ENCODE measurements around the gene ADAMTS3.

The ADAMTS3 gene

DNA sequence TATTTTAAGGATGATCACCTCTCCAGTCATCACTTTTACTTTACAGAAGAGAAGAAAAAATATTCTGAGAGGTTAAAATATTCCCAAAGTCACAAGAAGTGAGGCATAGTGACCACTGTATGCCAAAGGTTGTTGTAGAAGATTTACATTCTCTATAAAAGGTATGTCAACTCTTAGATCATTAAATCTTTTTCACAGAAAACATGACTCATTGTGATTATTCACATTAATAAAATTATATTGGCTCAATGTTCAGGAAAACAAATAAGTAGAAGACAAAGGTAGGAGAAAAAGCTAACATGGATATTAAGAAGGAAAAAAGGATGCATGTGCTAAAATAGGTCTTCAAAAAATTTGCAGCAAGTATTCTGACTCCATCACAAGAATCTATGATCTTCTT, 82.0 kb downstream of the ADAMTS3 start:
- H3K27ac ChIP-seq (ENCODE audit: extremely low read depth, low read depth, low read length) = no peak overlapping the region
- ChIA-PET POLR2A (no interaction called here), CTCF (interaction anchor here (1.3 kb wide), 1 partner anchor 11 kb away, joined by 5 read pairs; no protein-coding TSS in a partner anchor)
- H3K4me3 ChIP-seq (ENCODE audit: low read depth, low read length) = no peak overlapping the region
- no peaks in the 10 kb centered on the region for H3K9me3 ChIP-seq (ENCODE audit: control insufficient read depth, insufficient read depth, low read depth, low read length)
- TF ChIP-seq, protein P1, sequence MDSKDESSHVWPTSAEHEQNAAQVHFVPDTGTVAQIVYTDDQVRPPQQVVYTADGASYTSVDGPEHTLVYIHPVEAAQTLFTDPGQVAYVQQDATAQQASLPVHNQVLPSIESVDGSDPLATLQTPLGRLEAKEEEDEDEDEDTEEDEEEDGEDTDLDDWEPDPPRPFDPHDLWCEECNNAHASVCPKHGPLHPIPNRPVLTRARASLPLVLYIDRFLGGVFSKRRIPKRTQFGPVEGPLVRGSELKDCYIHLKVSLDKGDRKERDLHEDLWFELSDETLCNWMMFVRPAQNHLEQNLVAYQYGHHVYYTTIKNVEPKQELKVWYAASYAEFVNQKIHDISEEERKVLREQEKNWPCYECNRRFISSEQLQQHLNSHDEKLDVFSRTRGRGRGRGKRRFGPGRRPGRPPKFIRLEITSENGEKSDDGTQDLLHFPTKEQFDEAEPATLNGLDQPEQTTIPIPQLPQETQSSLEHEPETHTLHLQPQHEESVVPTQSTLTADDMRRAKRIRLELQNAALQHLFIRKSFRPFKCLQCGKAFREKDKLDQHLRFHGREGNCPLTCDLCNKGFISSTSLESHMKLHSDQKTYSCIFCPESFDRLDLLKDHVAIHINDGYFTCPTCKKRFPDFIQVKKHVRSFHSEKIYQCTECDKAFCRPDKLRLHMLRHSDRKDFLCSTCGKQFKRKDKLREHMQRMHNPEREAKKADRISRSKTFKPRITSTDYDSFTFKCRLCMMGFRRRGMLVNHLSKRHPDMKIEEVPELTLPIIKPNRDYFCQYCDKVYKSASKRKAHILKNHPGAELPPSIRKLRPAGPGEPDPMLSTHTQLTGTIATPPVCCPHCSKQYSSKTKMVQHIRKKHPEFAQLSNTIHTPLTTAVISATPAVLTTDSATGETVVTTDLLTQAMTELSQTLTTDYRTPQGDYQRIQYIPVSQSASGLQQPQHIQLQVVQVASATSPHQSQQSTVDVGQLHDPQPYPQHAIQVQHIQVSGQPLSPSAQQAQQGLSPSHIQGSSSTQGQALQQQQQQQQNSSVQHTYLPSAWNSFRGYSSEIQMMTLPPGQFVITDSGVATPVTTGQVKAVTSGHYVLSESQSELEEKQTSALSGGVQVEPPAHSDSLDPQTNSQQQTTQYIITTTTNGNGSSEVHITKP (tag by site-specific recombination; IDR thresholded peaks at IDR 0.05) = no peak
- TF ChIP-seq PRDM2 (tag by site-specific recombination; IDR thresholded peaks at IDR 0.05; ENCODE audit: borderline replicate concordance) = no peak
- TF ChIP-seq ZNF548 (tag by site-specific recombination; IDR thresholded peaks at IDR 0.05) = no peak
- no peak for TF ChIP-seq ZBTB20 (tag by site-specific recombination; IDR thresholded peaks at IDR 0.05)
- no peak for TF ChIP-seq ZNF561 (tag by site-specific recombination; IDR thresholded peaks at IDR 0.05; ENCODE audit: borderline replicate concordance)
- TF ChIP-seq, protein P2, sequence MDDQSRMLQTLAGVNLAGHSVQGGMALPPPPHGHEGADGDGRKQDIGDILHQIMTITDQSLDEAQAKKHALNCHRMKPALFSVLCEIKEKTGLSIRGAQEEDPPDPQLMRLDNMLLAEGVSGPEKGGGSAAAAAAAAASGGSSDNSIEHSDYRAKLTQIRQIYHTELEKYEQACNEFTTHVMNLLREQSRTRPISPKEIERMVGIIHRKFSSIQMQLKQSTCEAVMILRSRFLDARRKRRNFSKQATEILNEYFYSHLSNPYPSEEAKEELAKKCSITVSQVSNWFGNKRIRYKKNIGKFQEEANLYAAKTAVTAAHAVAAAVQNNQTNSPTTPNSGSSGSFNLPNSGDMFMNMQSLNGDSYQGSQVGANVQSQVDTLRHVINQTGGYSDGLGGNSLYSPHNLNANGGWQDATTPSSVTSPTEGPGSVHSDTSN (CRISPR knock-in tag; IDR thresholded peaks at IDR 0.05) = no peak
- TF ChIP-seq, protein P3, sequence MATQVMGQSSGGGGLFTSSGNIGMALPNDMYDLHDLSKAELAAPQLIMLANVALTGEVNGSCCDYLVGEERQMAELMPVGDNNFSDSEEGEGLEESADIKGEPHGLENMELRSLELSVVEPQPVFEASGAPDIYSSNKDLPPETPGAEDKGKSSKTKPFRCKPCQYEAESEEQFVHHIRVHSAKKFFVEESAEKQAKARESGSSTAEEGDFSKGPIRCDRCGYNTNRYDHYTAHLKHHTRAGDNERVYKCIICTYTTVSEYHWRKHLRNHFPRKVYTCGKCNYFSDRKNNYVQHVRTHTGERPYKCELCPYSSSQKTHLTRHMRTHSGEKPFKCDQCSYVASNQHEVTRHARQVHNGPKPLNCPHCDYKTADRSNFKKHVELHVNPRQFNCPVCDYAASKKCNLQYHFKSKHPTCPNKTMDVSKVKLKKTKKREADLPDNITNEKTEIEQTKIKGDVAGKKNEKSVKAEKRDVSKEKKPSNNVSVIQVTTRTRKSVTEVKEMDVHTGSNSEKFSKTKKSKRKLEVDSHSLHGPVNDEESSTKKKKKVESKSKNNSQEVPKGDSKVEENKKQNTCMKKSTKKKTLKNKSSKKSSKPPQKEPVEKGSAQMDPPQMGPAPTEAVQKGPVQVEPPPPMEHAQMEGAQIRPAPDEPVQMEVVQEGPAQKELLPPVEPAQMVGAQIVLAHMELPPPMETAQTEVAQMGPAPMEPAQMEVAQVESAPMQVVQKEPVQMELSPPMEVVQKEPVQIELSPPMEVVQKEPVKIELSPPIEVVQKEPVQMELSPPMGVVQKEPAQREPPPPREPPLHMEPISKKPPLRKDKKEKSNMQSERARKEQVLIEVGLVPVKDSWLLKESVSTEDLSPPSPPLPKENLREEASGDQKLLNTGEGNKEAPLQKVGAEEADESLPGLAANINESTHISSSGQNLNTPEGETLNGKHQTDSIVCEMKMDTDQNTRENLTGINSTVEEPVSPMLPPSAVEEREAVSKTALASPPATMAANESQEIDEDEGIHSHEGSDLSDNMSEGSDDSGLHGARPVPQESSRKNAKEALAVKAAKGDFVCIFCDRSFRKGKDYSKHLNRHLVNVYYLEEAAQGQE (tag by site-specific recombination; IDR thresholded peaks at IDR 0.05) = no peak
- no peak for TF ChIP-seq ZBTB1 (tag by site-specific recombination; IDR thresholded peaks at IDR 0.05)
- TF ChIP-seq ZNF530 (tag by site-specific recombination; IDR thresholded peaks at IDR 0.05; ENCODE audit: low read depth) = no peak
- no peak for TF ChIP-seq ZNF350 (tag by site-specific recombination; IDR thresholded peaks at IDR 0.05)
- TF ChIP-seq TRIM28 (IDR thresholded peaks at IDR 0.05; ENCODE audit: borderline replicate concordance, low read length) = no peak
- no peaks in the 10 kb centered on the region for H3K4me1 ChIP-seq (ENCODE audit: control insufficient read depth, insufficient read depth, low read length)
- no peaks in the 10 kb centered on the region for H3K36me3 ChIP-seq (ENCODE audit: control insufficient read depth in 2 of 2, insufficient read depth in 1 of 2, low read length in 2 of 2)

All from HEK293 (cell line).